OCI-LY7 (cell line): ENCODE measurements around the gene WDCP. TPM values are rescaled to one million over a fixed set of nuclear protein-coding genes. Genes with fewer than 3 reads are reported as not detected.

ENCODE experiments used
- BruUV-seq: library from RNA; stranded (reverse); fragments of 400-500 nt; replicated peaks from 2 replicates; lab custom pipeline; 2021; lab: Mats Ljungman, UMichigan
- CTCF ChIA-PET: fragments of 300-600 bp; sonication (Branson Sonifier 250); formaldehyde crosslinking; loops from one replicate; lab custom pipeline; 2022; ENCODE audit warnings: antibody characterized with exemption; ENCODE audit not compliant: unreplicated experiment; lab: Charles Lee
- POLR2A ChIA-PET: fragments of 300-600 bp; sonication (Branson Sonifier 250); formaldehyde crosslinking; loops from one replicate; lab custom pipeline; 2022; ENCODE audit warnings: antibody characterized with exemption; lab: Charles Lee
- DNase-seq: peaks from one replicate; pipeline ENCODE4 v3.0.0-alpha.2; 2015; ENCODE audit warnings: low spot score
- H2AFZ ChIP-seq: fragments of 200-600 bp; sonication (generic), shearing (Covaris generic); 2 replicates; pipeline ENCODE4 v1.6.1; 2014; ENCODE audit warnings: mild to moderate bottlenecking, antibody characterized with exemption, low read length, moderate library complexity
- H3K27ac ChIP-seq: fragments of 200-600 bp; sonication (generic); 2 replicates; pipeline ENCODE4 v1.5.1; 2014; ENCODE audit warnings: mixed run types, low read depth, mild to moderate bottlenecking, moderate library complexity, low read length, inconsistent platforms; ENCODE audit not compliant: poor library complexity, severe bottlenecking
- H3K36me3 ChIP-seq: fragments of 200-600 bp; sonication (generic); 2 replicates; pipeline ENCODE4 v1.6.1; 2014; ENCODE audit warnings: mild to moderate bottlenecking, antibody characterized with exemption, low read length, moderate library complexity, mixed read lengths; ENCODE audit not compliant: insufficient read depth
- H3K4me1 ChIP-seq: fragments of 200-600 bp; sonication (generic); 2 replicates; pipeline ENCODE4 v1.5.1; 2014; ENCODE audit warnings: mild to moderate bottlenecking, low read length; ENCODE audit not compliant: insufficient read depth, poor library complexity, severe bottlenecking
- H3K4me2 ChIP-seq: fragments of 200-600 bp; sonication (generic); 2 replicates; pipeline ENCODE4 v1.6.1; 2014; ENCODE audit warnings: mild to moderate bottlenecking, low read length
- H3K4me3 ChIP-seq: fragments of 200-600 bp; sonication (generic); 2 replicates; pipeline ENCODE4 v1.5.1; 2014; ENCODE audit warnings: mild to moderate bottlenecking, low read depth, low read length; ENCODE audit not compliant: poor library complexity, severe bottlenecking
- H3K79me2 ChIP-seq: fragments of 200-600 bp; sonication (generic); 2 replicates; pipeline ENCODE4 v1.6.1; 2016; ENCODE audit warnings: low read depth, mild to moderate bottlenecking, low read length, moderate library complexity, mixed read lengths; ENCODE audit not compliant: insufficient read depth
- H3K9me2 ChIP-seq: fragments of 200-600 bp; sonication (generic); 2 replicates; pipeline ENCODE4 v1.6.1; 2016; ENCODE audit warnings: mild to moderate bottlenecking, low read length, mixed read lengths; ENCODE audit not compliant: insufficient read depth
- H3K9me3 ChIP-seq: fragments of 200-600 bp; sonication (generic); 2 replicates; pipeline ENCODE4 v1.6.1; 2014; ENCODE audit warnings: mild to moderate bottlenecking, mixed run types, low read length, mixed read lengths
- H4K20me1 ChIP-seq: fragments of 200-600 bp; sonication (generic); 2 replicates; pipeline ENCODE4 v1.6.1; 2014; ENCODE audit warnings: mild to moderate bottlenecking, antibody characterized with exemption, low read length, moderate library complexity, mixed read lengths; ENCODE audit not compliant: insufficient read depth
- CTCF ChIP-seq: fragments of 200-600 bp; sonication (generic); conservative IDR thresholded peaks from 2 replicates; pipeline ENCODE4 v1.5.1; 2014; ENCODE audit warnings: mild to moderate bottlenecking, antibody characterized with exemption, low read length, moderate library complexity, mixed read lengths
- EZH2phosphoT487 ChIP-seq: fragments of 200-600 bp; sonication (generic); IDR thresholded peaks from 2 replicates; pipeline ENCODE4 v1.6.1; 2018; ENCODE audit warnings: low read depth, borderline replicate concordance, mild to moderate bottlenecking, mixed run types, antibody characterized with exemption, low read length, moderate library complexity, mixed read lengths
- intact Hi-C: fragments of 100-400 bp; cut with micrococcal nuclease; formaldehyde crosslinking; loops from one replicate; pipeline ENCODE4 v1.10.0; 2022; ENCODE audit not compliant: unreplicated experiment
- total RNA-seq, 2 experiments: library from RNA; depleted of rRNA in 1 of 2; stranded (reverse); fragments of >200 nt in 1 of 2; shearing (Covaris generic) in 1 of 2; gene quantifications; 2 replicates each; pipeline ENCODE4 v1.2.3, GENCODE V29; 2014 to 2022

The WDCP gene
- total RNA-seq, 2 experiments from 2014 or later: 13.9 to 21.0 TPM

DNA sequence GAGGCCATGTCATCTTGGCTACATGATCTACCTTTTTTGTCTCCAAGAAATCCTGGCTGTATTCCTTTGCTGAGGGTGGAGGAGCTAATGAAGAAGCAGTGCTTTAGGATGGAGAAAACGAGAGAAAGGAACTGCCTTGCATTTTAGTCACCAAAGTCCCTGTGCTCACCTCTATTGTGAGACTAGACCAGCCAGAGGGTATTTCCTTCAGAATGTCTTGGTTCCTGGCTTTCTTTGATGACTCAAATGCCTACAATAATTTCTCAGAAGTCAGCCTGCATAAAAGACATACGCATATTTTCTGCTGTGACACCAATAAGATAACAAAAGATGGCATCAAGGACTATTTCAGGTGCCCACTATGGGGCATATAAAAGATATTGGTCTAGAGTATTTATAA, 18.1 kb upstream of the WDCP start:
- intact Hi-C loops: no loop called here
- POLR2A ChIA-PET: interaction anchor here (1.1 to 2.0 kb wide), 3 partner anchors 18 to 232 kb away, joined by 3 to 9 read pairs (median 6); partner anchors contain the start of genes ATAD2B and WDCP
- no peaks in the 10 kb centered on the region for H3K79me2 ChIP-seq
- CTCF ChIA-PET: interaction anchor here (0.6 kb wide), 1 partner anchor 99 kb away, joined by 3 read pairs; no protein-coding TSS in a partner anchor
- no peak overlapping the region for H3K4me2 ChIP-seq
- no peaks in the 10 kb centered on the region for H3K9me3 ChIP-seq
- H3K27ac ChIP-seq: no peak overlapping the region
- BruUV-seq: no TSS peak
- no peak for DNase-seq
- H3K9me2 ChIP-seq: no peaks in the 10 kb centered on the region
- H2AFZ ChIP-seq: no peak overlapping the region
- H3K36me3 ChIP-seq: peaks cover 50% of the 10 kb centered on the region
- no peaks in the 10 kb centered on the region for H4K20me1 ChIP-seq
- no peak overlapping the region for H3K4me3 ChIP-seq
- no peaks in the 10 kb centered on the region for H3K4me1 ChIP-seq
- TF ChIP-seq CTCF (no peak), EZH2phosphoT487 (no peak)

DNA sequence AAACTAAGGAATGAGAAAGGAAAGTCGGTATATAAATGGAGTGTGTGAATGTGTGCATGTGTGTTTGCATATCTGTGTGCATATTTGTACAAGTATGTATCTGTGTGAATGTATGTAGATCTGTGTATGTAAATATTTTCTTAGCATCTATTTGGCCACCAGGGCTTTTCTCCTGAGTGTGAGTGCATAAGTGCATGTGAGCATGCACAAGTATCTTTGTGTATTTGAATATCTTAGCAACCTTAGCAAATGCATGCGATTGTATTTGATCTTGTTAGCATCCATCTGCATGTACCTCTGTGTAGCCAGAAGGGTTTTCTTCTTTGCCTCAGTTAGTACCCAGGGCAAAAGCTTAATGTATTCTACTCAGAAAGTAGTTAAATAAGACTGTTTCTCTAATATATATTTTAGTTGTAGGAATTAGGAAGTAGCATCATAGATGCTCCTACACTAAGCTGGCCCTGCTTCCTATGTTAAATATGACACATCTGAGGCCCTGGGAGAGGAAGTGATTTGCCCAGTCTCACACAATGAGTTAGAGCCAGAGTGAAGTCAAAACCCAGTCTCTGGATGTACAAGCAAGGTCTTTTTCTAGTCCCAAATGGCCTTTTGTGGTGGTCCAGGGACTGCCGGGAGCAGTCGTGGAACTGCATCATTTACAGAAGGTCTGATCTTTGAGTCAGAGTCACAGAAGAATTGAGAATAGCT, 11.5 kb upstream of the WDCP start:
- Histone ChIP-seq H3K79me2 (no peaks in the 10 kb centered on the region), H3K36me3 (no peaks in the 10 kb centered on the region), H3K9me2 (no peaks in the 10 kb centered on the region), H3K27ac (no peak overlapping the region), H3K4me2 (no peak overlapping the region), H3K4me1 (no peaks in the 10 kb centered on the region), H3K4me3 (no peak overlapping the region), H2AFZ (no peak overlapping the region; the same call in 1 of the 2 replicates), H4K20me1 (no peaks in the 10 kb centered on the region), H3K9me3 (no peaks in the 10 kb centered on the region)
- no TSS peak for BruUV-seq
- ChIA-PET POLR2A (interaction anchor here (1.6 kb wide), 1 partner anchor 11 kb away, joined by 9 read pairs; the partner anchor contains the start of gene WDCP), CTCF (interaction anchor here (1.1 kb wide), 1 partner anchor 12 kb away, joined by 3 read pairs; the partner anchor contains the start of gene WDCP)
- DNase-seq: no peak
- no peak for TF ChIP-seq EZH2phosphoT487
- TF ChIP-seq CTCF: no peak
- intact Hi-C loops: no loop called here

- POLR2A ChIA-PET: interaction anchor here (1.1 kb wide), 1 partner anchor 231 kb away, joined by 5 read pairs; no protein-coding TSS in a partner anchor
- Histone ChIP-seq H3K9me2 (no peaks in the 10 kb centered on the region), H3K79me2 (no peaks in the 10 kb centered on the region), H3K4me2 (no peak overlapping the region), H3K9me3 (no peaks in the 10 kb centered on the region), H4K20me1 (no peaks in the 10 kb centered on the region), H3K27ac (no peak overlapping the region), H3K4me3 (no peak overlapping the region), H2AFZ (no peak overlapping the region), H3K4me1 (no peaks in the 10 kb centered on the region), H3K36me3 (no peaks in the 10 kb centered on the region)
- CTCF ChIA-PET: no interaction called here
- intact Hi-C loops: no loop called here
- TF ChIP-seq CTCF (no peak), EZH2phosphoT487 (no peak)
- no peak for DNase-seq
- no TSS peak for BruUV-seq
These were observed 8.6 kb upstream of the WDCP start for GRCh38 chr2:24055750-24056149.
